GM19397 (cell line): ENCODE measurements around the gene PIK3R1.

Experiments used
- ATAC-seq: cut with Tn5 transposase; IDR thresholded peaks from one replicate; pipeline ENCODE4 v1.9.1; 2021; ENCODE audit warnings: mild to moderate bottlenecking, moderate library complexity; ENCODE audit not compliant: unreplicated experiment

The PIK3R1 gene

GRCh38 chr5:68251386-68251785 lies 35.8 kb downstream of the PIK3R1 start:
- ATAC-seq: no peak

- ATAC-seq: no peak
Measured at GRCh38 chr5:68251804-68252522, 36.4 kb downstream of the PIK3R1 start.

DNA sequence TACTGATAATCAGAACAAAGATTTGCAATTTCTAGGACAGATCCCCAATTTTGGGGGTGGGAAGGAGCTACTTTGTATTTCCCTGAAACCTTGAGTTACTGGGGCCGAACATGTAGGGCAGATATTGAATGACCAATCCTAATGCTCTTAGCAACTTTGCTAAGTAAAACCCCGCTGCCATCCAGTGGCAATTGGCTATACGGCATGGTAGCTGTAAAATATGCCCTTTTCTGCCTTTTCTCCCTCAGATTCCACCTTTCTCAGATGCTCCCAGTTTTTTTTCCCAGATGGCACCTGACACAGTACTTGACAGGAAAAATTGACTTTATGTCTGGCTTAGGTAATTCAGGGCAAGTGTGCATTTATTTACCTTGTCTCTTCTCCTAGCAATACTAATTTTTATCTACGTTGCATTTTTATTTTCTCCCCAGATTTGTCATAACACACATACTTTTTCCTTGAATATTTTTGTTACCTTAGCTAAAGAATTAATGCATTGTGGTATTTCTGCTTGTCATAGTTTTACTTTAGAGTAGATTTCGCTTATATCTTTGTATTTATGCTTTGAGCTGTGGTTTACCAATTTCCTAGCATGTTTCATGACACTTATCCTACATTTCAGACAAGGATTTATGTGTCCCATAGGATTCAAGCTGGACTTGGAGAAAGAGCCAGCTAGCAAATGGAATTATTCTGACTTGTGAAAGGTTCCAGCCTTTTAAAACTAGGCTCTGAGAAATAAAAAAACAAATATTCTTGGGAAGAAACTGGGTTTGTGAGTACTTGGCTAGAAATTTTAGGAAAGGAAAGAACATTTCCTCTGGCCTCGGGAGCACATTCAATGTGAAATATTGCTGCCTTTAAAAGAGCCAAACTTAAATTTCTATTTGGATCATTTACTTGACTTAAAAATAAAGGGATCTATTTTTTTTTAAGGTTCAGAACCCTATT lies 37.4 kb downstream of the PIK3R1 start:
- ATAC-seq: no peak

DNA sequence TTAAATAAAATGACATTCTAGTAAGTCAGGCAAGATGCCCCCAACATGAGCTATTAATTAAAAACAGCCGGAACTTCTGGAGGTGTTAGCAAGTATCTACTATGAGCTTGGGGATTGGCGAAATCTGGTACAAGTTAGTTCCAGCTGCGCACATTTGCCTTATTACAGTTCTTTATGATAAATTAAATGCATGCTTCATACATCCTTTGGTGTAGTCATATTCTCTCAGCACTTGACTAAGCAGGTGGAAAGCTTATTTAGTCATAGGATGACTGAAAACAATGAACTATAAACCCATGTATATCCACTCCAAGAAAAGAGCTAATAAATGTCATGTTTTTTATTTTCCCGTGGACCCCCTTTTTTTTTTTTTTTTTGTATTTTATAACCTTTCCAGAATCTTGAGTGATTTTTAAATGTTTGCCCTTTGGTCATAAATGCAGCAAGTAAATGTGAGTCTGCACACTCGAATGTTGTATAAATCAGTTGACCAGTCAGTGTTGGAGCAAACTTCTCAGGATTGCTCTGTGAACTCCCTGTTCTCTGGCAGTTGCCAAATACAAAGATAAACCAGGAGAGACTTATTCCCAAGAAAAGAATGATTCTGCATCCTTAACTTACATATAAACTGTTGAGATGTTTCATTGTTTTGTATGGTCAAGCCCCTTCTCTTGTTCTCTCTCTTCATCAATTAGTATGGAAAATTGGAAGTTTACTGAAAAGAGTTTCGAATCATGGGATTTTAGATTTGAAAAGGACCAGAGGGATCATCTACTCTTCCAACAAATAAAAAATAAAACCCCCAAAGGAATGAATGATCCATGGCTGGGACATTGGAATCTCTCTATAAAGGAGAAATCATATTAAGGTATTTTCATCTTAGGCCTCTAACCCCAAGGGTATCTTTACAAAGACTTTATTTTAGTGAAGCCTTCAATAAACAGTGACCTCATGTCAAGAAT lies 38.3 kb downstream of the PIK3R1 start:
- no peak for ATAC-seq

DNA sequence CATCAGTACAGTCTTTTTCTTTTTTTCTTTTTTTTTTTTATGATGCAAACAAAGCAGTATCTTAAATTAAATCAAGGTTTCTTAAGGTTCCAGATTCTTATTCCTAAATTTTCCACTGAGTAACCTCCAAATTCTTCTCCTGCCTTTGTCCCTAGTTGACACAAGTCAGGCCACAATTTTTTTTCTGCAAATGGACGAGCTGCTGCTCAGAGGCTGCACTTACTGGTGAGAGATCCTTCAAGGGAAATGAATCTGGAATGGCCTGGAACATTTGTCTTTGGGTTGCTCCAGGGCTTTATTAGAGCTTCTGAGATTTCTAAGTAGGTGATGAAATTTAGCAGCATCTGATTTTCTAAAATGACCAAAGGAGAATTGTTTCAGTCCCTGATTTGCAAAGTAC lies 39.3 kb downstream of the PIK3R1 start:
- ATAC-seq: no peak

DNA sequence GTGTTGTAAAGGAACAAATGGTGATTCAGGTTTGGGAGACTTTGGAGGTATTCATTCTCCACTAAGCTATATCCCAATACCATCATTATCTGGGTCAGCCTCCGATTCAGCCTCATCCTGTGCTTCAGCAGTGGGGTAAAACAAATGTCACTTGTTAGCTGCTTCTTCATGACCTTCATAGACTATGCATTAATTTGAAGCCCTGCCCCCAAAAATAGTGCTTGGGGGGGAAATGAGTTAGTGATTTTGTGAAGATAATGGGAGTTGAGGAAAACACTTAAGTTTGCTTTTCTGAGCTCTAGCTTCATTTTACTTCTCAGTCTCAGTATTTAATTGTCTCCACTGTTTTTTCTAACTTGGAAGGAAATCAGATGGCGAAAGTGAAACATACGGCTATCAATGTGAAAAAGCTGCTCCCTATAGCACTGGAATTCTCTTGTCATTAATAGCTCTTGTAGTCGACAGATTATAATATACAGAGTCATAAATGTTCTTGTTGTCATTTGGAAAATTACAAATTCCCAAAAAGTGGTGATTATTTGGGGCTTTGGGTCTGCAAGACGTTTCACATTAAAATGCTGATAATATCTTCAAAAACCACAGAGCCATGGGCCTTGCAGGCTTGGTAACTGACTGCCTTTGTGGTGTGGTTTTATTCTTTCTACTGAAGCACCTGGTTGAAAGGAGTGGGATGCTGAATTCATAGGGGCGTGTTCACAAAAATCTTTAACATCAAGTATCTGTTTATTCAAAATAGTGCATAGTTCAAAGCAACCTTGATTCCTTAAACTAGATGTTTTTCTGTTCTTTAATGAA lies 40.0 kb downstream of the PIK3R1 start:
- no peak for ATAC-seq

GRCh38 chr5:68257210-68257609 lies 41.7 kb downstream of the PIK3R1 start:
- no peak for ATAC-seq

DNA sequence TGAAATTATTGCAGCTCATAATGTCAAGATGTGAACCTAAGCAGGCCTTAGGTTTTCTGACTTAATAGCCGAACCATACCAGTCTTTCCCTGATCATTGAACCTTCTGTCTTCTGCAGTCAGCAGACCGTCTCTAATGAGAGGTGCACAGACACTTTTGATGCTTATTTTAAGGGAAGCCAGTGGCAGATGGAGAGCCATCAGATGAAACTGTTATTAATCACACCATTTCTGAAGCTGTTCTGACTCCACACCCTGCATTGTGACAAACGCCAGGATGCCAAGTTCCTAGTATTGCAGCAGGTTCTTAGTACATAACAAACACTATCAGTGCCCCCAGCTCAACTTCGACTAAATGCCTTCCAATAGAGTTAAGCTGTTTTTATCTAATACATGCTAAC lies 43.0 kb downstream of the PIK3R1 start:
- ATAC-seq: no peak

- no peak for ATAC-seq
Measured at GRCh38 chr5:68259700-68260099, 44.1 kb downstream of the PIK3R1 start.

- no peak for ATAC-seq
Measured at GRCh38 chr5:68260467-68260866, 44.9 kb downstream of the PIK3R1 start.

GRCh38 chr5:68261169-68261568 lies 45.6 kb downstream of the PIK3R1 start:
- no peak for ATAC-seq

- ATAC-seq: no peak
Measured at GRCh38 chr5:68261569-68262065, 46.1 kb downstream of the PIK3R1 start.

DNA sequence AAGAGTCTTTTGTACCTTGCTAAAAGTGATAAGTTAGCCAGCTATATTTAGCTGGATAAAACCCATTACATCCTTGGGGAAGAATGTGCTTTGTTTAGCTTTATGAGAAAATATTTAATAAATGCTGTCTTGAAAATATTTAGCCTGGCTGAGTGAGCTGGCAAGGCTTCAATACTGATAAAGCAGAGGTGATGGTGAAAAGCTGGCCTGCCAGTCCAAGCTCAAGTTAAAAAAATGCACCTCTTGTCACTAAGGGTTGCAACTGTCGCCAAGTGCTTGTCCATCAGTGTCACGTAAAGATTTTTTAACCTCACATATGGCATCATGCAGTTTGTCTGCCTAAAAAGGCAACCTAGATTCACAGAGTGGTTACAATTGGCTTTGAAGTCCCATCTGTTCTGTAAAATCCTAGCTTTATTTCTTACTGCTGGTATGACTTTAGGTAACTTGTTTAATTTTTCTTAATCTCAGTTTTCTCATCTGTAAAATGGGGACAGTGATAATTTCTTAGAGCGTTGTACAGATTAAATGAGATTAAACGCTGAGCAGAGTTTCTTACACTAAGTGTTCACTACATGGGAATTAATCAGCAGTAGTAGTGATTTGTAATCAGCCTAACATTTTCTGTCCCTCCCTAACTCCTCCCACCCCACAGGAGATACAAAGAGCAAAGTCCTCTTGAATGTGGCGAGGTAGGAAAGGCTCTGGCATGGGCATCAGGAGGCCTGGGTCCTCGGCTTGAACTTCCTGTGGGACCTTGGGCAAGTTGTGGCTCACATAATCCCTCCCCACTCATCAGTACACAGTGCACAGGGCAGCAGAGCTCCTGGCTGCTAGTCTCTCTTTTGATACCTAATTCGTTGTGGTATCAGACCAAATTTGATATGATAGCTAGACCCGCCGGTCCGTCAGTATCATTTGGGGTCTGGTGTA lies 48.7 kb downstream of the PIK3R1 start:
- no peak for ATAC-seq

- ATAC-seq: no peak
Measured at GRCh38 chr5:68265347-68265746, 49.8 kb downstream of the PIK3R1 start.

DNA sequence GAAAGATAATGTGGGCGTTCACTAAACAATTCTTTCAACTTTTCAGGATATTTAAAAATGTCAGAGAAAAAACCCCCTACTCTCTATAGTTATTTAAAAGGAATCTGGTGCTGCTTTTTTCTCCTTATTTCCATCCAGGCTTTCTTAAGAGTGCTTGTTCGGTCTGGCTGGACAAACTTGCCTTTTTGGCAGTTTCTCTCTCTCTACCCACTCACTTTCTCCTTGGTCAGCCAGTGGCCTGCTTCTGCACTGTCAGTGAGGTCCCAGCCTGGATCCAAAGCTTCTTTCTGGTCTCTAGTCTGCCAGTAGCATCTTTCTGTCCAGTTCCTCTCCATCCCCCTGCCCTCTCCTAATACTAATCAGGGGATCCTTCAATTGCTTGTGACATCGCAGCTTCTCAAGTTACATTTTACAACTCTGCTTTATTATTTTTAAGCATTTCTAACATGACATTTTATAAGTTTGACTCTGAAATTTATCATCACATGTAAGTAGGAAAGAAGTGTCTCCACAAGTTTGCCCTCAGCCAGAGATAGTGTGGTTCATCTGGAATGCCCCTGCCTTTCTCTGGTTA lies 50.4 kb downstream of the PIK3R1 start:
- ATAC-seq: no peak

- ATAC-seq: no peak
Measured at GRCh38 chr5:68266457-68266856, 50.9 kb downstream of the PIK3R1 start.

- no peak for ATAC-seq
Measured at GRCh38 chr5:68267066-68267465, 51.5 kb downstream of the PIK3R1 start.

- ATAC-seq: no peak
Measured at GRCh38 chr5:68268101-68268851, 52.7 kb downstream of the PIK3R1 start.
